Activated T-cell treated with anti-CD3 and anti-CD28 coated beads, Interleukin-2, amount 50 U/mL, for 4 hours (primary cell): ENCODE data around the gene SLC17A1. TPM values are rescaled to one million over a fixed set of nuclear protein-coding genes. Genes with fewer than 3 reads are reported as not detected.

Experiments
- ATAC-seq, 2 donors: fragments of 200-7000 bp; cut with Tn5 transposase; one replicate each; pipeline ENCODE4 v1.10.0; 2021
- DNase-seq: peaks from one replicate; pipeline ENCODE4 v3.0.0-alpha.2; 2020
- H3K27me3 Mint-ChIP-seq: one replicate; pipeline ENCODE4 v1.8.0; 2021; ENCODE audit warnings: low read depth, mixed read lengths
- H3K36me3 Mint-ChIP-seq: one replicate; pipeline ENCODE4 v1.8.0; 2022; ENCODE audit warnings: mixed read lengths; ENCODE audit not compliant: insufficient read depth
- H3K4me1 Mint-ChIP-seq: one replicate; pipeline ENCODE4 v1.8.0; 2021; ENCODE audit warnings: low read depth, mixed read lengths
- H3K4me3 Mint-ChIP-seq: one replicate; pipeline ENCODE4 v1.8.0; 2021; ENCODE audit warnings: mild to moderate bottlenecking, moderate library complexity, mixed read lengths
- H3K9me3 Mint-ChIP-seq: one replicate; pipeline ENCODE4 v1.8.0; 2021; ENCODE audit warnings: mixed read lengths
- total RNA-seq, 3 donors: library from RNA; stranded (reverse); gene quantifications; one replicate each; pipeline ENCODE4 v1.2.1, GENCODE V29; 2021

SLC17A1 gene
- total RNA-seq, 3 donors from 2014 or later: not detected

- H3K27me3 Mint-ChIP-seq: no peaks in the 10 kb centered on the region
- no peaks in the 10 kb centered on the region for H3K36me3 Mint-ChIP-seq
- H3K9me3 Mint-ChIP-seq: no peaks in the 10 kb centered on the region
- DNase-seq: no peak
- peaks cover 12% of the 10 kb centered on the region for H3K4me1 Mint-ChIP-seq
- no peak for ATAC-seq
- no peak overlapping the region for H3K4me3 Mint-ChIP-seq
These were observed 20.9 kb upstream of the SLC17A1 start for GRCh38 chr6:25852756-25853155.

DNA sequence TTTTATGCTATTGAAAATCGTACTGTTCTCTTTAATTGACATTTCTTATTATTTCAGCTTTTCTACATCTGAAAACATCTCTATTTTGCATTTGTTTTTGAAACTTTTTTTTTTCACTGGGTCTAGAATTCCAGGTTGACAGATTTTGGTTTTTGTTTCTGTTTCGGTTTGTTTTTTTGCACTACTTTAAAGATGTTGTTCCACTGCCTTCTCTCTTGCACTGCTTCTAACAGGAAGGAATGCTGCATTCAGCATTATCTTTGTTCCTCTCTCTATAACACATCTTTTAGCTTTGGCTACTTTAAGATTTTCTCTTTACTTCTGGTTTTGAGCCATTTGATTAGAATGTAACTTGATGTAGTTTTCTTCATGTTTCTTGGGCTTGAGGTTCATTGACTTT, 20.1 kb upstream of the SLC17A1 start:
- H3K36me3 Mint-ChIP-seq: no peaks in the 10 kb centered on the region
- no peaks in the 10 kb centered on the region for H3K27me3 Mint-ChIP-seq
- H3K4me1 Mint-ChIP-seq: peaks cover 12% of the 10 kb centered on the region
- no peak for DNase-seq
- no peak for ATAC-seq
- H3K4me3 Mint-ChIP-seq: no peak overlapping the region
- no peaks in the 10 kb centered on the region for H3K9me3 Mint-ChIP-seq

DNA sequence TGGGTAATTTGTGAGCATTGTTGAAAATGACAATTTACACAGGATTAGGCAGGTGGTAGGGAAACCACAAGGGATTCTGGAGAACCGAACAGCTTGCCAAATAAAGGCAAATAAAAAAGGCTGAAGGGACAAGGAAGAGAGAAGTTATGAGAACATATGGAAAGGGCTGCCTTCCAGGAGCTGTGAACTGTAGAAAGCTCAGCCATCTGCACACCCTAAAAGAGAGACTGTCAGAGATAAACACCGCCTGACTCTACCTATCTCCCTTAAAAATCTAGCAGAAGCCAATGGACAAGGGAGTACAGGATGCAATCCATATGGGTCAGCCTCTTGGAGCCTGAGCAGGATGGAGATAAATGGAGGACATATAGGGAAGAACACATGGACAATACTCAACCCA, 12.7 kb upstream of the SLC17A1 start:
- H3K9me3 Mint-ChIP-seq: no peaks in the 10 kb centered on the region
- ATAC-seq (no peak), DNase-seq (no peak)
- no peaks in the 10 kb centered on the region for H3K36me3 Mint-ChIP-seq
- no peak overlapping the region for H3K4me3 Mint-ChIP-seq
- H3K27me3 Mint-ChIP-seq: peaks cover 5% of the 10 kb centered on the region
- H3K4me1 Mint-ChIP-seq: no peaks in the 10 kb centered on the region

- ATAC-seq: peak; percentile 79 to 85
- H3K36me3 Mint-ChIP-seq: no peaks in the 10 kb centered on the region
- DNase-seq: no peak
- no peak overlapping the region for H3K4me3 Mint-ChIP-seq
- peaks cover 5% of the 10 kb centered on the region for H3K27me3 Mint-ChIP-seq
- no peaks in the 10 kb centered on the region for H3K9me3 Mint-ChIP-seq
- H3K4me1 Mint-ChIP-seq: no peaks in the 10 kb centered on the region
These were observed 10.7 kb upstream of the SLC17A1 start for GRCh38 chr6:25842526-25842925.

- Mint-ChIP-seq H3K9me3 (no peaks in the 10 kb centered on the region), H3K36me3 (no peaks in the 10 kb centered on the region), H3K27me3 (peaks cover 14% of the 10 kb centered on the region), H3K4me3 (no peak overlapping the region), H3K4me1 (no peaks in the 10 kb centered on the region)
- ATAC-seq (no peak), DNase-seq (no peak)
These were observed 3.8 kb upstream of the SLC17A1 start for GRCh38 chr6:25835442-25836283.

DNA sequence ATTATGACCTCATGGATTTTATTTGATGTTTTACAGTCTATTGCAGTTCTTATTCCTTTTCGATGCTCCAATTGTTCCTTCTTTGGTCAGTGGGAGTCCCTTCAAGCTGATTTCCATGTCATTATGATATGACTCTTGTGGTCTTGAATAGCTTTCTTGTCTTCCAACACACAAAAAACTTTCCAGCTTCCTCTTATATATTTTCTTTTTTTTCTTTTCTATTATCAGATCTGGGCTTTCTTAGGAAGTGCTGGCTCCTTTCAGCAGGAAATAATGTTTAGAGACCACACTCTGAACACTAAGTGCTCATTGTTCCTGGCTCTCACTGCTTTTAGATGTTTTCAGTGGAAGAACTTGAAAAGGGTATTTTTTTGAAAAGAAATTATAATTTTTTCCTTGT, 3.1 kb upstream of the SLC17A1 start:
- Mint-ChIP-seq H3K27me3 (peaks cover 12% of the 10 kb centered on the region), H3K9me3 (no peaks in the 10 kb centered on the region), H3K4me3 (no peak overlapping the region), H3K36me3 (no peaks in the 10 kb centered on the region), H3K4me1 (no peaks in the 10 kb centered on the region)
- no peak for ATAC-seq
- no peak for DNase-seq

GRCh38 chr6:25833136-25833535, 1.3 kb upstream of the SLC17A1 start:
- ATAC-seq (no peak), DNase-seq (no peak)
- Mint-ChIP-seq H3K36me3 (no peaks in the 10 kb centered on the region), H3K27me3 (peaks cover 15% of the 10 kb centered on the region), H3K4me1 (no peaks in the 10 kb centered on the region), H3K4me3 (no peak overlapping the region), H3K9me3 (no peaks in the 10 kb centered on the region)

DNA sequence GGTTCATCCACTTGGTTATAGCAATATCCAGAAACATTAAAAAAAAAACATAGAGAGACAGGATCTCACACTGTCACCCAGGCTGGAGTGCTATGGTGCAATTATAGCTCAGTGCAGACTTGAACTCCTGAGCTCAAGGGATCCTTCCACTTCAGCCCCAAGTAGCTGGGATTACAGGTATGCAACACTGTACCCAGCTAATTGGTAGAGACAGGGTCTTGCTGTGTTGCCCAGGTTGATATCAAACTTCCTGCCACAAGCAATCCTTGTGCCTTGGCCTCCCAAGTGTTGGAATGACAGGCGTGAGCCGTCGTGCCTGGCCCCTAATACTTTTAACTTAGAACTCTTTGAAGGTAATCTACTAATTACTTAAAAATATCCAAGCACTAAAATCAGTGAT, 818 bp upstream of the SLC17A1 start:
- no peak overlapping the region for H3K4me3 Mint-ChIP-seq
- peaks cover 18% of the 10 kb centered on the region for H3K27me3 Mint-ChIP-seq
- no peaks in the 10 kb centered on the region for H3K36me3 Mint-ChIP-seq
- no peaks in the 10 kb centered on the region for H3K4me1 Mint-ChIP-seq
- no peaks in the 10 kb centered on the region for H3K9me3 Mint-ChIP-seq
- ATAC-seq (no peak), DNase-seq (no peak)

GRCh38 chr6:25832307-25832662, 433 bp upstream of the SLC17A1 start:
- Mint-ChIP-seq H3K9me3 (no peaks in the 10 kb centered on the region), H3K27me3 (peaks cover 18% of the 10 kb centered on the region), H3K4me1 (no peaks in the 10 kb centered on the region), H3K4me3 (no peak overlapping the region), H3K36me3 (no peaks in the 10 kb centered on the region)
- DNase-seq: no peak
- ATAC-seq: no peak

GRCh38 chr6:25830458-25830857, 1.4 kb downstream of the SLC17A1 start:
- H3K9me3 Mint-ChIP-seq: peaks cover 9% of the 10 kb centered on the region
- H3K4me1 Mint-ChIP-seq: no peaks in the 10 kb centered on the region
- DNase-seq: no peak

DNA sequence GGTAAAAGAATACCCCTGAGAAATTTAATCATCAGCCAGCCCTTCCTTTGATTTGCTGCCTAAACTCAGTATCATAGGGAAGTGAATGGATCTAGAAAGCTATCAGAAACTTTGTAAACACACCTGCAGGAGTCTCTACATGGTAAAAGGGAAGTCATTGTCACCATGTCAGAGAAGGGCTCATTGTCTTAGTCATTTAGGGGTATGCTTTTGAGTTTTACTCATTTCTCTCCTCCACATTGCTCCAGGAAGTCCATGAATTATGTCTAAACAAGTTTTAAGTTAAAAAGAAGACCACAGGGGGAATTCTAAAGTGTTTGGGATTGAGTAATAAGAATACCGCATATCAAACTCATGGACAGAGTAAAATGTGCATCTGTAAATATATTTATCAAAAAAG, 2.5 kb downstream of the SLC17A1 start:
- ATAC-seq: peak; percentile 46 to 61

More at GRCh38 chr6:25830458-25830857, 1.4 kb downstream of the SLC17A1 start:
- peaks cover 23% of the 10 kb centered on the region for H3K27me3 Mint-ChIP-seq
- H3K4me3 Mint-ChIP-seq: no peak overlapping the region
- H3K36me3 Mint-ChIP-seq: peaks cover 3% of the 10 kb centered on the region
- no peak for ATAC-seq

DNA sequence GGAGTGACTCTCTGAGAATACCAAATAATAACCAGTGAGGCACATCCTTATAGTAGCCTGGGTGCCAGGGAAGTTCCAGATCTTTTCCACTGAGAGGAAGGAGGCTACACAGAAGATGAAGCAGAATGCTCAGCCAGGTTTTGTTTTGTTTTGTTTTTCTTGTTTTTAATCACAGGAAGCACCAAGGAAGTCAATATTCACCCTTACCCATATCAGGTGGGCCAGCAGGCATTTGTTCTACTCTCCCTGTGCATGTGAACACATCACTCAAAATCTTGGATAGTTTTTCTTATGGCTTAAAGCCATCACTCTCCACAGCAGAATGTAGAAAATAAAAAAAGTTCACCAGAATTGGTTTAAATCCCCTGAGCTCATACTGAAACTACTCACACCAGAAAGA, 10.5 kb downstream of the SLC17A1 start:
- Mint-ChIP-seq H3K4me3 (no peak overlapping the region), H3K4me1 (no peaks in the 10 kb centered on the region), H3K9me3 (peaks cover 15% of the 10 kb centered on the region), H3K27me3 (peaks cover 18% of the 10 kb centered on the region), H3K36me3 (peaks cover 3% of the 10 kb centered on the region)
- DNase-seq (no peak), ATAC-seq (no peak)

More for the DNA sequence above, 2.5 kb downstream of the SLC17A1 start:
- Mint-ChIP-seq H3K36me3 (peaks cover 3% of the 10 kb centered on the region), H3K4me1 (no peaks in the 10 kb centered on the region), H3K9me3 (peaks cover 12% of the 10 kb centered on the region), H3K27me3 (peaks cover 23% of the 10 kb centered on the region), H3K4me3 (no peak overlapping the region)
- no peak for DNase-seq

DNA sequence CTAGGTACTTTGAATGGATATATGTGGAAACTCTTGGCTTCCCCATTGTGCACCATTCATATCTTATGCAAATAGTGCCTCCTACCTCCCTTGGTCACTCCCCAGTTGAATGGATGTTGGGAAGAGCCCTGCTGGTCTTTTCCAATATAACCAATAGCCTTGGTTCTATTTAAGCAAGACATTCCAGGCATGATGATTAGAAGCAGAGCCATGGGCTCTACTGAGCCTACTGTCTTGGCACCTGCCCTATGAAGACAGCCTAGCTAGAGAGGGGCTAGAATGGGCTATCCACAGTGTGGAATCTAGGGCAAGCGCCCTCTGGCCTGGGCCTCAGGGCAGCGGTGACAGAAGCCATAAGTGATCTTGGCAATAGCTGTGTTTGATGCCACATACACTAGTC, 15.6 kb downstream of the SLC17A1 start:
- peaks cover 6% of the 10 kb centered on the region for H3K27me3 Mint-ChIP-seq
- H3K9me3 Mint-ChIP-seq: peaks cover 4% of the 10 kb centered on the region
- DNase-seq (no peak), ATAC-seq (no peak)
- no peaks in the 10 kb centered on the region for H3K36me3 Mint-ChIP-seq
- no peak overlapping the region for H3K4me3 Mint-ChIP-seq
- H3K4me1 Mint-ChIP-seq: no peaks in the 10 kb centered on the region

DNA sequence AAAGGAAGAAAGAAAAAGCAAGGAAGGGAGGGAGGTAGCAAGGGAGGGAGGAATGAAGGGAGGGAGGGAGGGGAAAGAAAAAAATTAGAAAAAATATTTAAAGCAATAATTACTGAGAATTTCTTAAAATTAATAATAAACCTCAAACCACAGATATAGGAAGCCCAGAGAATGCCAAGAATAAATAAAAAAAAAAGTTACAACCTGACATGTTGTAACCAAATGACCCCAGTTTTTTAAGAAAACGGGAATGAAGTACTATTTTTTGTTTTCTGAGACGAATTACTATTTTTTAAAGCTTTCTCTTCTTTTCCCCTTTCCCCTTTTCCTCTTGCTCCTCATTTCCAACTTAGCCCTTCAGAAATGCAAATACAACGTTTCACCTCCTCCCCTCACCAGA, 16.7 kb downstream of the SLC17A1 start:
- DNase-seq (no peak), ATAC-seq (no peak)
- Mint-ChIP-seq H3K27me3 (peaks cover 9% of the 10 kb centered on the region), H3K4me3 (no peak overlapping the region), H3K36me3 (no peaks in the 10 kb centered on the region), H3K9me3 (peaks cover 4% of the 10 kb centered on the region), H3K4me1 (no peaks in the 10 kb centered on the region)

GRCh38 chr6:25804804-25805203, 27.0 kb downstream of the SLC17A1 start:
- ATAC-seq (no peak), DNase-seq (no peak)
- Mint-ChIP-seq H3K36me3 (no peaks in the 10 kb centered on the region), H3K27me3 (peaks cover 13% of the 10 kb centered on the region), H3K4me3 (no peak overlapping the region), H3K4me1 (no peaks in the 10 kb centered on the region), H3K9me3 (no peaks in the 10 kb centered on the region)
